Large intestine (tissue), 3 donors: ENCODE data around the gene DYDC1. TPM values are rescaled to one million over a fixed set of nuclear protein-coding genes. Genes with fewer than 3 reads are reported as not detected.

ENCODE experiments used
- DNase-seq, 2 donors: peaks; one replicate each; pipeline versions ENCODE4 v3.0.0 to v3.0.0-alpha.2; 2013
- H3K27ac ChIP-seq: one replicate; pipeline ENCODE4 v1.5.1; 2013; ENCODE audit warnings: low read length
- H3K27me3 ChIP-seq: 2 replicates; pipeline ENCODE4 v1.6.1; 2013; ENCODE audit warnings: low read length; ENCODE audit not compliant: control insufficient read depth, insufficient read depth
- H3K36me3 ChIP-seq: 2 replicates; pipeline ENCODE4 v1.6.1; 2013; ENCODE audit warnings: low read length; ENCODE audit not compliant: control insufficient read depth, insufficient read depth
- H3K4me1 ChIP-seq: one replicate; pipeline ENCODE4 v1.6.1; 2013; ENCODE audit warnings: low read length; ENCODE audit not compliant: control insufficient read depth, insufficient read depth
- H3K4me3 ChIP-seq: one replicate; pipeline ENCODE4 v1.5.1; 2013; ENCODE audit warnings: low read length
- H3K9me3 ChIP-seq: one replicate; pipeline ENCODE4 v1.6.1; 2013; ENCODE audit warnings: mild to moderate bottlenecking, low read depth, low read length, moderate library complexity; ENCODE audit not compliant: control insufficient read depth
- WGBS: methylation state at CpG from one replicate; pipeline ENCODE4 v1.1.5; 2013; ENCODE audit warnings: low lambda C conversion rate; ENCODE audit not compliant: insufficient coverage; 5-methylcytosine and 5-hydroxymethylcytosine counted together
- polyA plus RNA-seq: library from polyadenylated mRNA; unstranded; fragments of 120-200 nt; gene quantifications from one replicate; pipeline ENCODE4 v1.2.1, GENCODE V29; 2013

Gene DYDC1
- polyA plus RNA-seq, 1 donor = not detected

DNA sequence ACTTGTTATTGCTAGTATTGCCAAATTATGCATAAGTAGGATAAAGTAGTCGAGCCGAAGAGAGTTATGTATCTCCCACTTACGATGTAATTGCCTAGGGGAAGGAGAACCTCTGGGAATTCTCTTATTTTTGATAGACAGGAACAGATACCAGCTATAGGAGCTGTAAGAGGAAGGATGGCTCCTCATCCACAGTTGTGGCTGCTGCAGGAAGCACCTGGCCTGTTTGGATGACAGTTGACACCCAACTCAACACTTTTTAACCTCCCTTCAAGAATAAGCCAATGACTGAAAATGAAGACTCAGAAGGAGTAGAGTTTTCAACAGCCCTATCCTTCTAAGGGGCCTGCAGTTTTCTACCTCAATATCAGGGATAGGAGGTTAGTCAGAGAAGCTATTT is 6.3 kb downstream of the DYDC1 start:
- no peak for DNase-seq
- H3K4me3 ChIP-seq = no peak overlapping the region
- WGBS = 100% methylated on average over 3 of the region's 3 CpGs
- H3K27me3 ChIP-seq = no peaks in the 10 kb centered on the region
- H3K27ac ChIP-seq = no peak overlapping the region
- H3K9me3 ChIP-seq = no peaks in the 10 kb centered on the region
- no peaks in the 10 kb centered on the region for H3K4me1 ChIP-seq
- H3K36me3 ChIP-seq = no peaks in the 10 kb centered on the region

- Histone ChIP-seq H3K4me1 (no peaks in the 10 kb centered on the region), H3K4me3 (no peak overlapping the region), H3K27ac (no peak overlapping the region), H3K36me3 (no peaks in the 10 kb centered on the region), H3K27me3 (no peaks in the 10 kb centered on the region), H3K9me3 (no peaks in the 10 kb centered on the region)
- no CpG with 5 or more reads among the region's 2 CpGs for WGBS
- DNase-seq = no peak
Measured at GRCh38 chr10:80344912-80345311, 11.6 kb downstream of the DYDC1 start.

DNA sequence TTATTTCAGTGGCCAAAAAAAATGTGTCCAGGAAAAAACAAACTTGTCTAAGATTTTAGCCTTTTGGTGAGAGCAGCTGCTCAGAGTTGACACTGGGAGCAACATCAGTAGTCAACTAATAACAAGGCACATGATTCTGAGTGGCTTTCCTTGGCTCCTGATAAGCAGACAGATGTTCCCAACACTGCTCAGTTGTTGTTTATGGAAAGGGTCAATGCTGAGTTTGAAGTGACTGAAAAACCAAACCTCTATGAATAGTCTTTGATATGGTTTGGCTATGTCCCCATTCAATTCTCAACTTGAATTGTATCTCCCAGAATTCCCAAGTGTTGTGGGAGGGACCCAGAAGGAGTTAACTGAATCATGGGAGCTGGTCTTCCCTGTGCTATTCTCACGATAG is 12.3 kb downstream of the DYDC1 start:
- Histone ChIP-seq H3K9me3 (no peaks in the 10 kb centered on the region), H3K4me1 (no peaks in the 10 kb centered on the region), H3K36me3 (no peaks in the 10 kb centered on the region), H3K27ac (no peak overlapping the region), H3K27me3 (no peaks in the 10 kb centered on the region), H3K4me3 (no peak overlapping the region)
- WGBS = 83% methylated on average over 1 of the region's 1 CpG
- no peak for DNase-seq

GRCh38 chr10:80333983-80334382 is 22.6 kb downstream of the DYDC1 start:
- Histone ChIP-seq H3K4me3 (no peak overlapping the region), H3K36me3 (no peaks in the 10 kb centered on the region), H3K9me3 (no peaks in the 10 kb centered on the region), H3K4me1 (no peaks in the 10 kb centered on the region), H3K27me3 (peaks cover 12% of the 10 kb centered on the region), H3K27ac (no peak overlapping the region)
- no peak for DNase-seq
- 100% methylated on average over 1 of the region's 1 CpG for WGBS

- Histone ChIP-seq H3K27ac (no peak overlapping the region), H3K27me3 (peaks cover 10% of the 10 kb centered on the region), H3K4me3 (no peak overlapping the region), H3K9me3 (no peaks in the 10 kb centered on the region), H3K36me3 (no peaks in the 10 kb centered on the region), H3K4me1 (no peaks in the 10 kb centered on the region)
- DNase-seq = no peak
- no CpG with 5 or more reads among the region's 6 CpGs for WGBS
Measured at GRCh38 chr10:80324891-80325364, 31.6 kb downstream of the DYDC1 start.

DNA sequence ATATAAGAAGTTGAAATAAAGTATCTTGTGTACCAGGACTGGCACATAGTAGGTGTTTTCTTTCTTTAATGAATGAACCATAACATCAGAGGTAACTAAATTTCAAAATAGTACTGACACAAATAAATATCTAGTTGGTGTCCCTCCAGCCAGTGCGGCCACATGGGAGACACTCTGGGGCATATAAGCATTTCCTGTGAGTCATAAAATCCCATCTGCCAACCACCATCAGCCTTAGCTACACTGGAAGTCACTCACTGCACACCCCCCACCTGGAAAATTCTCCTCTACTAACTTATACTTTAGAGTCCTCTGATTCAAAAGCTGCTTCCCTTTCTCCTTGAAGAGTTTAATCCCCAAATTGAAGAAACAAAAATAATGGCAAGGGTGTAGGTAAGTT is 32.5 kb downstream of the DYDC1 start:
- no peak overlapping the region for H3K4me3 ChIP-seq
- peaks cover 5% of the 10 kb centered on the region for H3K27me3 ChIP-seq
- no peaks in the 10 kb centered on the region for H3K4me1 ChIP-seq
- no peaks in the 10 kb centered on the region for H3K9me3 ChIP-seq
- no peak for DNase-seq
- WGBS = no CpG with 5 or more reads among the region's 1 CpG
- H3K27ac ChIP-seq = no peak overlapping the region
- no peaks in the 10 kb centered on the region for H3K36me3 ChIP-seq

GRCh38 chr10:80323311-80323710 is 33.2 kb downstream of the DYDC1 start:
- DNase-seq = no peak
- no peaks in the 10 kb centered on the region for H3K4me1 ChIP-seq
- no CpG with 5 or more reads among the region's 3 CpGs for WGBS
- peaks cover 2% of the 10 kb centered on the region for H3K27me3 ChIP-seq
- H3K36me3 ChIP-seq = no peaks in the 10 kb centered on the region
- H3K27ac ChIP-seq = no peak overlapping the region
- H3K4me3 ChIP-seq = no peak overlapping the region
- no peaks in the 10 kb centered on the region for H3K9me3 ChIP-seq

GRCh38 chr10:80322711-80323110 is 33.8 kb downstream of the DYDC1 start:
- H3K27me3 ChIP-seq = peaks cover 2% of the 10 kb centered on the region
- no CpG with 5 or more reads among the region's 1 CpG for WGBS
- no peaks in the 10 kb centered on the region for H3K4me1 ChIP-seq
- no peaks in the 10 kb centered on the region for H3K9me3 ChIP-seq
- DNase-seq = no peak
- H3K27ac ChIP-seq = no peak overlapping the region
- no peaks in the 10 kb centered on the region for H3K36me3 ChIP-seq
- no peak overlapping the region for H3K4me3 ChIP-seq

GRCh38 chr10:80322158-80322557 is 34.4 kb downstream of the DYDC1 start:
- no peaks in the 10 kb centered on the region for H3K27me3 ChIP-seq

DNA sequence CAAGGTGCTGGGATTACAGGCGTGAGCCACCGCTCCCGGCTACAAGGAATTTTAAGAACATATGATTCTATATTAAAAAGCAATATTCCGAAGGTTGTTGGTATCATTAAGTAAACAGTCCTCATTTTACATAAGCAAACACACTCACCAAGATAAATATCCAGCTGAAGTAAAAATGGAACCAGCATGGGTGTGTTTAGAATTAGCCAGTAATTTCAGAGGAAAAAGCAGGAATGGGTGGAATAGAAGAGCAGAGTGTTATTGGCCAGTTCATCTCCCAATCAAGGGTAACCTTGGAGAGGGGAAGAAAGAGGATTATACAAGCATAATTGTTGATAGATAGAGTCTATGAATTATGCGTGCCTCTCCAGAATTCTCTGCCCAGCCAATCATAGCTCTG is 35.4 kb downstream of the DYDC1 start:
- Histone ChIP-seq H3K4me3 (no peak overlapping the region), H3K27me3 (no peaks in the 10 kb centered on the region), H3K27ac (no peak overlapping the region), H3K4me1 (no peaks in the 10 kb centered on the region), H3K9me3 (no peaks in the 10 kb centered on the region), H3K36me3 (no peaks in the 10 kb centered on the region)
- no peak for DNase-seq
- WGBS = no CpG with 5 or more reads among the region's 5 CpGs

More at GRCh38 chr10:80322158-80322557, 34.4 kb downstream of the DYDC1 start:
- Histone ChIP-seq H3K27ac (no peak overlapping the region), H3K4me3 (no peak overlapping the region), H3K9me3 (no peaks in the 10 kb centered on the region), H3K4me1 (no peaks in the 10 kb centered on the region), H3K36me3 (no peaks in the 10 kb centered on the region)
- WGBS = 88% methylated on average over 1 of the region's 2 CpGs
- no peak for DNase-seq

GRCh38 chr10:80320377-80320776 is 36.2 kb downstream of the DYDC1 start:
- Histone ChIP-seq H3K9me3 (peaks cover 2% of the 10 kb centered on the region), H3K4me1 (no peaks in the 10 kb centered on the region), H3K27ac (no peak overlapping the region), H3K36me3 (no peaks in the 10 kb centered on the region), H3K4me3 (no peak overlapping the region), H3K27me3 (no peaks in the 10 kb centered on the region)
- no peak for DNase-seq
